NCI-H2107 treated with DMSO at 0.1 percent for 48 hours (cell line): ENCODE measurements around the gene AMH.

Source experiments
- DNase-seq: peaks from one replicate; lab custom pipeline; 2025; ENCODE audit not compliant: unreplicated experiment; lab: John Stamatoyannopoulos, UW

Gene AMH

GRCh38 chr19:2221250-2221831 is 27.8 kb upstream of the AMH start:
- DNase-seq, result no peak

GRCh38 chr19:2221918-2222317 is 27.2 kb upstream of the AMH start:
- DNase-seq, result no peak

GRCh38 chr19:2223391-2223790 is 25.7 kb upstream of the AMH start:
- DNase-seq, result no peak

- no peak for DNase-seq
Measured at GRCh38 chr19:2223959-2224358, 25.2 kb upstream of the AMH start.

- no peak for DNase-seq
Measured at GRCh38 chr19:2224754-2225349, 24.3 kb upstream of the AMH start.

- no peak for DNase-seq
Measured at GRCh38 chr19:2225415-2226050, 23.6 kb upstream of the AMH start.

- DNase-seq, result no peak
Measured at GRCh38 chr19:2226051-2226839, 22.9 kb upstream of the AMH start.

GRCh38 chr19:2226840-2227360 is 22.2 kb upstream of the AMH start:
- no peak for DNase-seq

- DNase-seq, result no peak
Measured at GRCh38 chr19:2227415-2228156, 21.5 kb upstream of the AMH start.

GRCh38 chr19:2228157-2229030 is 20.7 kb upstream of the AMH start:
- no peak for DNase-seq

GRCh38 chr19:2229103-2230032 is 19.8 kb upstream of the AMH start:
- DNase-seq, result no peak

GRCh38 chr19:2230033-2230531 is 19.0 kb upstream of the AMH start:
- no peak for DNase-seq

GRCh38 chr19:2230807-2231533 is 18.2 kb upstream of the AMH start:
- DNase-seq, result no peak

GRCh38 chr19:2231621-2232221 is 17.4 kb upstream of the AMH start:
- no peak for DNase-seq

- no peak for DNase-seq
Measured at GRCh38 chr19:2232286-2233151, 16.6 kb upstream of the AMH start.

- no peak for DNase-seq
Measured at GRCh38 chr19:2233601-2234280, 15.4 kb upstream of the AMH start.
